ENCODE results near the gene C17orf107. TPM values are rescaled to one million over a fixed set of nuclear protein-coding genes. Genes with fewer than 3 reads are reported as not detected.

The C17orf107 gene
- total and polyA plus RNA-seq, 2 of the 13 experiments (the other 11 are each of a cell fraction or from before 2014, with no cell fraction given), result 0.20 to 0.59 TPM

GRCh38 chr17:4934173-4934979, 35.0 kb downstream of the C17orf107 start (continued):
- peak; percentile 33; the same call in 1 of the 2 replicates for TF ChIP-seq ZNF710 (CRISPR knock-in tag; IDR thresholded peaks at IDR 0.05; ENCODE audit: borderline replicate concordance)
- TF ChIP-seq ZNF777 (CRISPR knock-in tag; IDR thresholded peaks at IDR 0.05), result no peak
- TF ChIP-seq RFX1 (IDR thresholded peaks at IDR 0.05), result no peak
- no peak for TF ChIP-seq ZFP41 (CRISPR knock-in tag; IDR thresholded peaks at IDR 0.05; ENCODE audit: borderline replicate concordance)
- no peak for TF ChIP-seq ZNF441 (CRISPR knock-in tag; IDR thresholded peaks at IDR 0.05; ENCODE audit: borderline replicate concordance)
- TF ChIP-seq TP53 (CRISPR knock-in tag; conservative IDR thresholded peaks at IDR 0.05), result no peak
- TF ChIP-seq FOXC1 (CRISPR knock-in tag; IDR thresholded peaks at IDR 0.05; ENCODE audit: borderline replicate concordance), result no peak
- no peak for TF ChIP-seq ZNF30 (CRISPR knock-in tag; IDR thresholded peaks at IDR 0.05)
- TF ChIP-seq ATF5 (CRISPR knock-in tag; IDR thresholded peaks at IDR 0.05; ENCODE audit: low read depth), result no peak
- no peak for TF ChIP-seq SOX6 (IDR thresholded peaks at IDR 0.05)
- TF ChIP-seq SOX6 (CRISPR knock-in tag; IDR thresholded peaks at IDR 0.05), result no peak
- no peak for TF ChIP-seq ATF7-NPFF (CRISPR knock-in tag; IDR thresholded peaks at IDR 0.05; ENCODE audit: low read depth)
- no peak for TF ChIP-seq ZBTB43 (CRISPR knock-in tag; conservative IDR thresholded peaks at IDR 0.05)
- TF ChIP-seq HOXA9 (CRISPR knock-in tag; IDR thresholded peaks at IDR 0.05; ENCODE audit: borderline replicate concordance), result no peak
- TF ChIP-seq NFIB (CRISPR knock-in tag; IDR thresholded peaks at IDR 0.05; ENCODE audit: borderline replicate concordance), result no peak
- no peak for TF ChIP-seq ZNF562 (CRISPR knock-in tag; IDR thresholded peaks at IDR 0.05; ENCODE audit: borderline replicate concordance)
- TF ChIP-seq ZNF709 (CRISPR knock-in tag; IDR thresholded peaks at IDR 0.05), result no peak
- TF ChIP-seq RFXANK (CRISPR knock-in tag; IDR thresholded peaks at IDR 0.05), result no peak
- TF ChIP-seq ZHX1 (CRISPR knock-in tag; IDR thresholded peaks at IDR 0.05; ENCODE audit: low read depth), result no peak
- no peak for TF ChIP-seq HMGA1 (CRISPR knock-in tag; conservative IDR thresholded peaks at IDR 0.05)
- TF ChIP-seq MTF1 (CRISPR knock-in tag; IDR thresholded peaks at IDR 0.05), result no peak
- TF ChIP-seq ZNF33B (CRISPR knock-in tag; IDR thresholded peaks at IDR 0.05), result no peak
- no peak for TF ChIP-seq ZNF740 (CRISPR knock-in tag; IDR thresholded peaks at IDR 0.05)
- no peak for TF ChIP-seq ZNF263 (CRISPR knock-in tag; IDR thresholded peaks at IDR 0.05)
- no peak for TF ChIP-seq MAFF (IDR thresholded peaks at IDR 0.05; ENCODE audit: low read depth, low read length)

Data from HepG2 (cell line).